ENCODE results near the gene POLR3C. TPM values are rescaled to one million over a fixed set of nuclear protein-coding genes. Genes with fewer than 3 reads are reported as not detected.

Gene POLR3C
- total and polyA plus RNA-seq, 2 experiments from 2014 or later, result 15.1 to 23.9 TPM

- H3K4me3 Mint-ChIP-seq, result no peak overlapping the region
- DNase-seq (ENCODE audit: low spot score), result no peak
- no peaks in the 10 kb centered on the region for H3K9me2 ChIP-seq (ENCODE audit: insufficient read depth)
- H3K79me2 ChIP-seq (replicated peaks; ENCODE audit: insufficient read depth), result no peaks in the 10 kb centered on the region
- TF ChIP-seq, protein P1, sequence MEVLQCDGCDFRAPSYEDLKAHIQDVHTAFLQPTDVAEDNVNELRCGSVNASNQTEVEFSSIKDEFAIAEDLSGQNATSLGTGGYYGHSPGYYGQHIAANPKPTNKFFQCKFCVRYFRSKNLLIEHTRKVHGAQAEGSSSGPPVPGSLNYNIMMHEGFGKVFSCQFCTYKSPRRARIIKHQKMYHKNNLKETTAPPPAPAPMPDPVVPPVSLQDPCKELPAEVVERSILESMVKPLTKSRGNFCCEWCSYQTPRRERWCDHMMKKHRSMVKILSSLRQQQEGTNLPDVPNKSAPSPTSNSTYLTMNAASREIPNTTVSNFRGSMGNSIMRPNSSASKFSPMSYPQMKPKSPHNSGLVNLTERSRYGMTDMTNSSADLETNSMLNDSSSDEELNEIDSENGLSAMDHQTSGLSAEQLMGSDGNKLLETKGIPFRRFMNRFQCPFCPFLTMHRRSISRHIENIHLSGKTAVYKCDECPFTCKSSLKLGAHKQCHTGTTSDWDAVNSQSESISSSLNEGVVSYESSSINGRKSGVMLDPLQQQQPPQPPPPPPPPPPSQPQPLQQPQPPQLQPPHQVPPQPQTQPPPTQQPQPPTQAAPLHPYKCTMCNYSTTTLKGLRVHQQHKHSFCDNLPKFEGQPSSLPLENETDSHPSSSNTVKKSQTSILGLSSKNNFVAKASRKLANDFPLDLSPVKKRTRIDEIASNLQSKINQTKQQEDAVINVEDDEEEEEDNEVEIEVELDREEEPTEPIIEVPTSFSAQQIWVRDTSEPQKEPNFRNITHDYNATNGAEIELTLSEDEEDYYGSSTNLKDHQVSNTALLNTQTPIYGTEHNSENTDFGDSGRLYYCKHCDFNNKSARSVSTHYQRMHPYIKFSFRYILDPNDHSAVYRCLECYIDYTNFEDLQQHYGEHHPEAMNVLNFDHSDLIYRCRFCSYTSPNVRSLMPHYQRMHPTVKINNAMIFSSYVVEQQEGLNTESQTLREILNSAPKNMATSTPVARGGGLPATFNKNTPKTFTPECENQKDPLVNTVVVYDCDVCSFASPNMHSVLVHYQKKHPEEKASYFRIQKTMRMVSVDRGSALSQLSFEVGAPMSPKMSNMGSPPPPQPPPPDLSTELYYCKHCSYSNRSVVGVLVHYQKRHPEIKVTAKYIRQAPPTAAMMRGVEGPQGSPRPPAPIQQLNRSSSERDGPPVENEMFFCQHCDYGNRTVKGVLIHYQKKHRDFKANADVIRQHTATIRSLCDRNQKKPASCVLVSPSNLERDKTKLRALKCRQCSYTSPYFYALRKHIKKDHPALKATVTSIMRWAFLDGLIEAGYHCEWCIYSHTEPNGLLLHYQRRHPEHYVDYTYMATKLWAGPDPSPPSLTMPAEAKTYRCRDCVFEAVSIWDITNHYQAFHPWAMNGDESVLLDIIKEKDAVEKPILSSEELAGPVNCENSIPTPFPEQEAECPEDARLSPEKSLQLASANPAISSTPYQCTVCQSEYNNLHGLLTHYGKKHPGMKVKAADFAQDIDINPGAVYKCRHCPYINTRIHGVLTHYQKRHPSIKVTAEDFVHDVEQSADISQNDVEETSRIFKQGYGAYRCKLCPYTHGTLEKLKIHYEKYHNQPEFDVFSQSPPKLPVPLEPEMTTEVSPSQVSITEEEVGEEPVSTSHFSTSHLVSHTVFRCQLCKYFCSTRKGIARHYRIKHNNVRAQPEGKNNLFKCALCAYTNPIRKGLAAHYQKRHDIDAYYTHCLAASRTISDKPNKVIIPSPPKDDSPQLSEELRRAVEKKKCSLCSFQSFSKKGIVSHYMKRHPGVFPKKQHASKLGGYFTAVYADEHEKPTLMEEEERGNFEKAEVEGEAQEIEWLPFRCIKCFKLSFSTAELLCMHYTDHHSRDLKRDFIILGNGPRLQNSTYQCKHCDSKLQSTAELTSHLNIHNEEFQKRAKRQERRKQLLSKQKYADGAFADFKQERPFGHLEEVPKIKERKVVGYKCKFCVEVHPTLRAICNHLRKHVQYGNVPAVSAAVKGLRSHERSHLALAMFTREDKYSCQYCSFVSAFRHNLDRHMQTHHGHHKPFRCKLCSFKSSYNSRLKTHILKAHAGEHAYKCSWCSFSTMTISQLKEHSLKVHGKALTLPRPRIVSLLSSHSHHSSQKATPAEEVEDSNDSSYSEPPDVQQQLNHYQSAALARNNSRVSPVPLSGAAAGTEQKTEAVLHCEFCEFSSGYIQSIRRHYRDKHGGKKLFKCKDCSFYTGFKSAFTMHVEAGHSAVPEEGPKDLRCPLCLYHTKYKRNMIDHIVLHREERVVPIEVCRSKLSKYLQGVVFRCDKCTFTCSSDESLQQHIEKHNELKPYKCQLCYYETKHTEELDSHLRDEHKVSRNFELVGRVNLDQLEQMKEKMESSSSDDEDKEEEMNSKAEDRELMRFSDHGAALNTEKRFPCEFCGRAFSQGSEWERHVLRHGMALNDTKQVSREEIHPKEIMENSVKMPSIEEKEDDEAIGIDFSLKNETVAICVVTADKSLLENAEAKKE (CRISPR knock-in tag; IDR thresholded peaks at IDR 0.05), result no peak
- TF ChIP-seq, protein P2, sequence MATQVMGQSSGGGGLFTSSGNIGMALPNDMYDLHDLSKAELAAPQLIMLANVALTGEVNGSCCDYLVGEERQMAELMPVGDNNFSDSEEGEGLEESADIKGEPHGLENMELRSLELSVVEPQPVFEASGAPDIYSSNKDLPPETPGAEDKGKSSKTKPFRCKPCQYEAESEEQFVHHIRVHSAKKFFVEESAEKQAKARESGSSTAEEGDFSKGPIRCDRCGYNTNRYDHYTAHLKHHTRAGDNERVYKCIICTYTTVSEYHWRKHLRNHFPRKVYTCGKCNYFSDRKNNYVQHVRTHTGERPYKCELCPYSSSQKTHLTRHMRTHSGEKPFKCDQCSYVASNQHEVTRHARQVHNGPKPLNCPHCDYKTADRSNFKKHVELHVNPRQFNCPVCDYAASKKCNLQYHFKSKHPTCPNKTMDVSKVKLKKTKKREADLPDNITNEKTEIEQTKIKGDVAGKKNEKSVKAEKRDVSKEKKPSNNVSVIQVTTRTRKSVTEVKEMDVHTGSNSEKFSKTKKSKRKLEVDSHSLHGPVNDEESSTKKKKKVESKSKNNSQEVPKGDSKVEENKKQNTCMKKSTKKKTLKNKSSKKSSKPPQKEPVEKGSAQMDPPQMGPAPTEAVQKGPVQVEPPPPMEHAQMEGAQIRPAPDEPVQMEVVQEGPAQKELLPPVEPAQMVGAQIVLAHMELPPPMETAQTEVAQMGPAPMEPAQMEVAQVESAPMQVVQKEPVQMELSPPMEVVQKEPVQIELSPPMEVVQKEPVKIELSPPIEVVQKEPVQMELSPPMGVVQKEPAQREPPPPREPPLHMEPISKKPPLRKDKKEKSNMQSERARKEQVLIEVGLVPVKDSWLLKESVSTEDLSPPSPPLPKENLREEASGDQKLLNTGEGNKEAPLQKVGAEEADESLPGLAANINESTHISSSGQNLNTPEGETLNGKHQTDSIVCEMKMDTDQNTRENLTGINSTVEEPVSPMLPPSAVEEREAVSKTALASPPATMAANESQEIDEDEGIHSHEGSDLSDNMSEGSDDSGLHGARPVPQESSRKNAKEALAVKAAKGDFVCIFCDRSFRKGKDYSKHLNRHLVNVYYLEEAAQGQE (IDR thresholded peaks at IDR 0.05; ENCODE audit: unreplicated experiment), result no peak
- no peak for TF ChIP-seq STAT1 (IDR thresholded peaks at IDR 0.05; ENCODE audit: unreplicated experiment)
- TF ChIP-seq POLR2AphosphoS5 (IDR thresholded peaks at IDR 0.05; ENCODE audit: low read depth), result no peak
- TF ChIP-seq EZH2phosphoT487 (IDR thresholded peaks at IDR 0.05; ENCODE audit: unreplicated experiment), result no peak
- TF ChIP-seq, protein P3, sequence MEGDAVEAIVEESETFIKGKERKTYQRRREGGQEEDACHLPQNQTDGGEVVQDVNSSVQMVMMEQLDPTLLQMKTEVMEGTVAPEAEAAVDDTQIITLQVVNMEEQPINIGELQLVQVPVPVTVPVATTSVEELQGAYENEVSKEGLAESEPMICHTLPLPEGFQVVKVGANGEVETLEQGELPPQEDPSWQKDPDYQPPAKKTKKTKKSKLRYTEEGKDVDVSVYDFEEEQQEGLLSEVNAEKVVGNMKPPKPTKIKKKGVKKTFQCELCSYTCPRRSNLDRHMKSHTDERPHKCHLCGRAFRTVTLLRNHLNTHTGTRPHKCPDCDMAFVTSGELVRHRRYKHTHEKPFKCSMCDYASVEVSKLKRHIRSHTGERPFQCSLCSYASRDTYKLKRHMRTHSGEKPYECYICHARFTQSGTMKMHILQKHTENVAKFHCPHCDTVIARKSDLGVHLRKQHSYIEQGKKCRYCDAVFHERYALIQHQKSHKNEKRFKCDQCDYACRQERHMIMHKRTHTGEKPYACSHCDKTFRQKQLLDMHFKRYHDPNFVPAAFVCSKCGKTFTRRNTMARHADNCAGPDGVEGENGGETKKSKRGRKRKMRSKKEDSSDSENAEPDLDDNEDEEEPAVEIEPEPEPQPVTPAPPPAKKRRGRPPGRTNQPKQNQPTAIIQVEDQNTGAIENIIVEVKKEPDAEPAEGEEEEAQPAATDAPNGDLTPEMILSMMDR (conservative IDR thresholded peaks at IDR 0.05; ENCODE audit: low read depth in 2 of 2), result no peak
- no peak for TF ChIP-seq CREB1 (CRISPR knock-in tag; IDR thresholded peaks at IDR 0.05; ENCODE audit: low read depth)
- no peak for TF ChIP-seq EZH2 (IDR thresholded peaks at IDR 0.05; ENCODE audit: low read depth, unreplicated experiment)
- TF ChIP-seq ZNF331 (CRISPR knock-in tag; IDR thresholded peaks at IDR 0.05; ENCODE audit: low read depth), result no peak
- no peak for TF ChIP-seq ETS1 (IDR thresholded peaks at IDR 0.05)
- TF ChIP-seq ZNF114 (CRISPR knock-in tag; IDR thresholded peaks at IDR 0.05), result no peak
- no peak for TF ChIP-seq JUNB (IDR thresholded peaks at IDR 0.05; ENCODE audit: unreplicated experiment)
- no peak for TF ChIP-seq NANOG (IDR thresholded peaks at IDR 0.05; ENCODE audit: borderline replicate concordance)
- no peaks in the 10 kb centered on the region for H3K36me3 ChIP-seq (ENCODE audit: insufficient read depth)
- H3K27ac Mint-ChIP-seq, result no peak overlapping the region
- H3F3A ChIP-seq (replicated peaks; ENCODE audit: low read depth), result 0 out of 2 replicates have a peak, but pooled peaks cover 2% of the 10 kb centered on the region
- peaks cover 20% of the 10 kb centered on the region for H3K4me1 Mint-ChIP-seq
- no peak overlapping the region for H3K27ac ChIP-seq (ENCODE audit: low read depth)
- H3K4me2 ChIP-seq, result no peak overlapping the region
- H3K9me3 Mint-ChIP-seq, result no peaks in the 10 kb centered on the region
- no peak for ATAC-seq
- H3K4me1 ChIP-seq (ENCODE audit: insufficient read depth), result peaks cover 12% of the 10 kb centered on the region
- H3K4me3 ChIP-seq, result no peak overlapping the region
- no peak overlapping the region for H2AFZ ChIP-seq
- H3K36me3 Mint-ChIP-seq (ENCODE audit: low read depth), result no peaks in the 10 kb centered on the region
- peaks cover 7% of the 10 kb centered on the region for H3K27me3 Mint-ChIP-seq (ENCODE audit: insufficient read depth, low read depth, poor library complexity)
- H4K20me1 ChIP-seq (replicated peaks; ENCODE audit: insufficient read depth), result no peaks in the 10 kb centered on the region
- peaks cover 12% of the 10 kb centered on the region for H3K27me3 ChIP-seq (ENCODE audit: insufficient read depth)
These were observed 54.7 kb downstream of the POLR3C start for GRCh38 chr1:145878724-145879123.

Data from GM23338 (cell line).